Stomach smooth muscle (tissue), 2 donors: Measurements from ENCODE around the gene PIEZO2.
"Not testable (repeated sequence)": the region's sequence is repeated elsewhere in the genome, so short reads cannot be mapped to it uniquely, and the experiment has no call there.

Experiments
- H3K27ac ChIP-seq: one replicate; pipeline ENCODE4 v1.7.0; 2013; ENCODE audit warnings: mild to moderate bottlenecking, low read length, inconsistent platforms
- H3K27me3 ChIP-seq, 2 donors: one replicate each; pipeline ENCODE4 v1.7.0; 2013; ENCODE audit warnings: low read length in 2 of 2; ENCODE audit not compliant: insufficient read depth in 2 of 2, control insufficient read depth in 1 of 2
- H3K36me3 ChIP-seq, 2 donors: one replicate each; pipeline ENCODE4 v1.7.0; 2013; ENCODE audit warnings: low read length in 2 of 2; ENCODE audit not compliant: control insufficient read depth in 2 of 2, insufficient read depth in 2 of 2
- H3K4me1 ChIP-seq: one replicate; pipeline ENCODE4 v1.7.0; 2013; ENCODE audit warnings: low read length; ENCODE audit not compliant: control insufficient read depth, insufficient read depth
- H3K4me3 ChIP-seq, 2 donors: one replicate each; pipeline ENCODE4 v1.7.0; 2013; ENCODE audit warnings: low read length in 2 of 2
- H3K9ac ChIP-seq, 2 donors: one replicate each; pipeline ENCODE4 v1.7.0; 2013; ENCODE audit warnings: low read length in 2 of 2, mild to moderate bottlenecking in 1 of 2
- H3K9me3 ChIP-seq, 2 donors: one replicate each; pipeline ENCODE4 v1.7.0; 2013; ENCODE audit warnings: low read length in 2 of 2; ENCODE audit not compliant: control insufficient read depth in 2 of 2
- donor health status: healthy.
- donor health status: Pancreatic carcinoma.

The PIEZO2 gene

GRCh38 chr18:10846657-10847407 is 302.5 kb downstream of the PIEZO2 start:
- H3K27ac ChIP-seq, result no peak overlapping the region
- H3K4me3 ChIP-seq, result no peak overlapping the region

GRCh38 chr18:10846035-10846434 is 303.3 kb downstream of the PIEZO2 start:
- not testable (repeated sequence) for H3K4me3 ChIP-seq, H3K4me1 ChIP-seq, H3K27me3 ChIP-seq, H3K36me3 ChIP-seq, H3K9ac ChIP-seq, H3K9me3 ChIP-seq, H3K27ac ChIP-seq

More at GRCh38 chr18:10846657-10847407, 302.5 kb downstream of the PIEZO2 start:
- Histone ChIP-seq H3K9ac (no peak overlapping the region), H3K4me1 (no peaks in the 10 kb centered on the region), H3K9me3 (no peaks in the 10 kb centered on the region), H3K27me3 (no peaks in the 10 kb centered on the region), H3K36me3 (no peaks in the 10 kb centered on the region)

- no peaks in the 10 kb centered on the region for H3K9me3 ChIP-seq
Observed at GRCh38 chr18:10843565-10843964, 305.8 kb downstream of the PIEZO2 start.

GRCh38 chr18:10842861-10843260 is 306.5 kb downstream of the PIEZO2 start:
- H3K4me1 ChIP-seq, result no peaks in the 10 kb centered on the region
- H3K27me3 ChIP-seq, result no peaks in the 10 kb centered on the region
- no peak overlapping the region for H3K9ac ChIP-seq
- no peak overlapping the region for H3K4me3 ChIP-seq
- no peaks in the 10 kb centered on the region for H3K36me3 ChIP-seq
- no peak overlapping the region for H3K27ac ChIP-seq
- H3K9me3 ChIP-seq, result no peaks in the 10 kb centered on the region

More at GRCh38 chr18:10843565-10843964, 305.8 kb downstream of the PIEZO2 start:
- Histone ChIP-seq H3K9ac (no peak overlapping the region), H3K4me1 (no peaks in the 10 kb centered on the region), H3K27me3 (no peaks in the 10 kb centered on the region), H3K36me3 (no peaks in the 10 kb centered on the region), H3K27ac (no peak overlapping the region), H3K4me3 (no peak overlapping the region)

- Histone ChIP-seq H3K36me3 (no peaks in the 10 kb centered on the region), H3K4me3 (no peak overlapping the region), H3K27ac (no peak overlapping the region), H3K4me1 (no peaks in the 10 kb centered on the region), H3K9me3 (no peaks in the 10 kb centered on the region), H3K9ac (no peak overlapping the region), H3K27me3 (no peaks in the 10 kb centered on the region)
Observed at GRCh38 chr18:10842371-10842770, 307.0 kb downstream of the PIEZO2 start.

GRCh38 chr18:10841203-10841602 is 308.2 kb downstream of the PIEZO2 start:
- H3K4me1 ChIP-seq, result no peaks in the 10 kb centered on the region
- H3K9ac ChIP-seq, result no peak overlapping the region
- no peaks in the 10 kb centered on the region for H3K27me3 ChIP-seq
- H3K4me3 ChIP-seq, result no peak overlapping the region
- no peak overlapping the region for H3K27ac ChIP-seq
- no peaks in the 10 kb centered on the region for H3K36me3 ChIP-seq
- H3K9me3 ChIP-seq, result no peaks in the 10 kb centered on the region

- Histone ChIP-seq H3K4me1 (no peaks in the 10 kb centered on the region), H3K27ac (no peak overlapping the region), H3K36me3 (no peaks in the 10 kb centered on the region), H3K9ac (no peak overlapping the region), H3K9me3 (no peaks in the 10 kb centered on the region), H3K27me3 (no peaks in the 10 kb centered on the region), H3K4me3 (no peak overlapping the region)
Observed at GRCh38 chr18:10840743-10841142, 308.6 kb downstream of the PIEZO2 start.

GRCh38 chr18:10839421-10839820 is 309.9 kb downstream of the PIEZO2 start:
- H3K27me3 ChIP-seq, result no peaks in the 10 kb centered on the region
- H3K4me1 ChIP-seq, result peaks cover 3% of the 10 kb centered on the region
- H3K9me3 ChIP-seq, result no peaks in the 10 kb centered on the region
- H3K9ac ChIP-seq, result no peak overlapping the region
- H3K27ac ChIP-seq, result no peak overlapping the region
- H3K4me3 ChIP-seq, result no peak overlapping the region
- H3K36me3 ChIP-seq, result no peaks in the 10 kb centered on the region

GRCh38 chr18:10838553-10838952 is 310.8 kb downstream of the PIEZO2 start:
- H3K9ac ChIP-seq, result no peak overlapping the region
- no peaks in the 10 kb centered on the region for H3K9me3 ChIP-seq
- no peak overlapping the region for H3K4me3 ChIP-seq
- no peaks in the 10 kb centered on the region for H3K27me3 ChIP-seq
- H3K36me3 ChIP-seq, result no peaks in the 10 kb centered on the region
- H3K27ac ChIP-seq, result no peak overlapping the region
- peaks cover 3% of the 10 kb centered on the region for H3K4me1 ChIP-seq

- no peaks in the 10 kb centered on the region for H3K27me3 ChIP-seq
- H3K9me3 ChIP-seq, result no peaks in the 10 kb centered on the region
- H3K36me3 ChIP-seq, result no peaks in the 10 kb centered on the region
- H3K4me1 ChIP-seq, result peaks cover 3% of the 10 kb centered on the region
- no peak overlapping the region for H3K4me3 ChIP-seq
- H3K27ac ChIP-seq, result no peak overlapping the region
- H3K9ac ChIP-seq, result no peak overlapping the region
Observed at GRCh38 chr18:10834128-10834815, 315.1 kb downstream of the PIEZO2 start.

- Histone ChIP-seq H3K36me3 (no peaks in the 10 kb centered on the region), H3K4me1 (peaks cover 3% of the 10 kb centered on the region), H3K9me3 (no peaks in the 10 kb centered on the region), H3K27me3 (no peaks in the 10 kb centered on the region), H3K4me3 (no peak overlapping the region), H3K27ac (no peak overlapping the region), H3K9ac (no peak overlapping the region)
Observed at GRCh38 chr18:10833656-10834055, 315.7 kb downstream of the PIEZO2 start.
